Measurements from ENCODE around the gene SLC29A1. TPM values are rescaled to one million over a fixed set of nuclear protein-coding genes. Genes with fewer than 3 reads are reported as not detected.

SLC29A1 gene
- total RNA-seq, 1 donor from 2014 or later, result 170 TPM

GRCh38 chr6:44247338-44248302 is 24.2 kb downstream of the SLC29A1 start:
- DNase-seq (ENCODE audit: missing footprints) (peak; percentile 81), ATAC-seq (peak; percentile 14)
- intact Hi-C loops (cut with DNase I), result loop anchor here (5.0 kb wide), 1 partner anchor 145 kb away; no protein-coding TSS in a partner anchor

GRCh38 chr6:44248579-44248978 is 25.2 kb downstream of the SLC29A1 start:
- intact Hi-C loops (cut with DNase I), result loop anchor here (5.0 kb wide), 1 partner anchor 146 kb away; no protein-coding TSS in a partner anchor
- ATAC-seq (no peak), DNase-seq (ENCODE audit: missing footprints) (no peak)

- intact Hi-C loops (cut with DNase I), result loop anchor here (5.0 kb wide), 1 partner anchor 147 kb away; no protein-coding TSS in a partner anchor
- no peak for ATAC-seq
- DNase-seq (ENCODE audit: missing footprints), result no peak
Measured at GRCh38 chr6:44249082-44249748, 25.8 kb downstream of the SLC29A1 start.

GRCh38 chr6:44250067-44250717 is 26.8 kb downstream of the SLC29A1 start:
- DNase-seq (ENCODE audit: missing footprints) (no peak), ATAC-seq (no peak)
- intact Hi-C loops (cut with DNase I), result no loop called here

GRCh38 chr6:44250718-44251123 is 27.3 kb downstream of the SLC29A1 start:
- intact Hi-C loops (cut with DNase I), result no loop called here

GRCh38 chr6:44251576-44252524 is 28.5 kb downstream of the SLC29A1 start:
- intact Hi-C loops (cut with DNase I), result no loop called here
- no peak for DNase-seq (ENCODE audit: missing footprints)
- no peak for ATAC-seq

More at GRCh38 chr6:44250718-44251123, 27.3 kb downstream of the SLC29A1 start:
- DNase-seq (ENCODE audit: missing footprints) (no peak), ATAC-seq (no peak)

GRCh38 chr6:44253307-44254101 is 30.1 kb downstream of the SLC29A1 start:
- intact Hi-C loops (cut with DNase I), result no loop called here
- DNase-seq (ENCODE audit: missing footprints) (no peak), ATAC-seq (no peak)

GRCh38 chr6:44254191-44255104 is 31.1 kb downstream of the SLC29A1 start:
- ATAC-seq, result no peak
- DNase-seq (ENCODE audit: missing footprints), result no peak
- intact Hi-C loops (cut with DNase I), result no loop called here

GRCh38 chr6:44255105-44255808 is 31.9 kb downstream of the SLC29A1 start:
- ATAC-seq, result no peak
- intact Hi-C loops (cut with DNase I), result no loop called here
- DNase-seq (ENCODE audit: missing footprints), result no peak

GRCh38 chr6:44255871-44256774 is 32.7 kb downstream of the SLC29A1 start:
- intact Hi-C loops (cut with DNase I), result no loop called here
- DNase-seq (ENCODE audit: missing footprints) (no peak), ATAC-seq (no peak)

- DNase-seq (ENCODE audit: missing footprints) (no peak), ATAC-seq (no peak)
- intact Hi-C loops (cut with DNase I), result no loop called here
Measured at GRCh38 chr6:44256775-44257024, 33.3 kb downstream of the SLC29A1 start.

GRCh38 chr6:44257025-44257752 is 33.8 kb downstream of the SLC29A1 start, which contains the start of gene SLC35B2:
Gene SLC35B2, minus strand, starts transcription at chr6:44257528. Its CDS starts 118 bp downstream, at chr6:44257410.
- intact Hi-C loops (cut with DNase I), result no loop called here
- peak; percentile 85 for DNase-seq (ENCODE audit: missing footprints)
- ATAC-seq, result peak; percentile 83

GRCh38 chr6:44257753-44258324 is 34.4 kb downstream of the SLC29A1 start:
- ATAC-seq (no peak), DNase-seq (ENCODE audit: missing footprints) (no peak)
- intact Hi-C loops (cut with DNase I), result no loop called here

- ATAC-seq (no peak), DNase-seq (ENCODE audit: missing footprints) (no peak)
- intact Hi-C loops (cut with DNase I), result no loop called here
Measured at GRCh38 chr6:44258325-44258863, 35.0 kb downstream of the SLC29A1 start.
